ENCODE measurements around the gene PCMT1.

DNA sequence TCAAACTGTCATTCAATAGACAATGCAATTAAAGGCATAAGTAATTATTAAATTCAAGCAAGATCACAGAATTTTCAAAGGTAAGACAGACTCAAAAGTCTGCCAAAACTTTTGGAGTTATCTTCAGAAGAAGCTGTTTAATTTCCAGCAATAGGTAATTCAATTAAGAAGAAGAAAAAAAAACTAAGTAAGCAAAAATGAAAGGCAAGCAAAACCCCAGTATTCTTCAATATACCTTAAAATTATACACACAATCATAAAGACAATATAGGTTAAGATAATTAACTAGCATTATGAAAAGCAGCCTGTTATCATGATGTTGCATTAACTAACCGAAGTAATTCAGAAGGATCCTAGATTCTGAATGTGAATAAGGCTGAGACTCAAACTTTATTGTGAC, 35.1 kb upstream of the PCMT1 start:
- TF ChIP-seq POLR2A (IDR thresholded peaks at IDR 0.05; ENCODE audit: low read depth, low read length): no peak
- no peak for TF ChIP-seq BHLHE40 (IDR thresholded peaks at IDR 0.05; ENCODE audit: low read depth, low read length)
- TF ChIP-seq, protein P1, sequence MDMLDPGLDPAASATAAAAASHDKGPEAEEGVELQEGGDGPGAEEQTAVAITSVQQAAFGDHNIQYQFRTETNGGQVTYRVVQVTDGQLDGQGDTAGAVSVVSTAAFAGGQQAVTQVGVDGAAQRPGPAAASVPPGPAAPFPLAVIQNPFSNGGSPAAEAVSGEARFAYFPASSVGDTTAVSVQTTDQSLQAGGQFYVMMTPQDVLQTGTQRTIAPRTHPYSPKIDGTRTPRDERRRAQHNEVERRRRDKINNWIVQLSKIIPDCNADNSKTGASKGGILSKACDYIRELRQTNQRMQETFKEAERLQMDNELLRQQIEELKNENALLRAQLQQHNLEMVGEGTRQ (IDR thresholded peaks at IDR 0.05; ENCODE audit: low read depth, low read length): no peak
- TF ChIP-seq, protein P2, sequence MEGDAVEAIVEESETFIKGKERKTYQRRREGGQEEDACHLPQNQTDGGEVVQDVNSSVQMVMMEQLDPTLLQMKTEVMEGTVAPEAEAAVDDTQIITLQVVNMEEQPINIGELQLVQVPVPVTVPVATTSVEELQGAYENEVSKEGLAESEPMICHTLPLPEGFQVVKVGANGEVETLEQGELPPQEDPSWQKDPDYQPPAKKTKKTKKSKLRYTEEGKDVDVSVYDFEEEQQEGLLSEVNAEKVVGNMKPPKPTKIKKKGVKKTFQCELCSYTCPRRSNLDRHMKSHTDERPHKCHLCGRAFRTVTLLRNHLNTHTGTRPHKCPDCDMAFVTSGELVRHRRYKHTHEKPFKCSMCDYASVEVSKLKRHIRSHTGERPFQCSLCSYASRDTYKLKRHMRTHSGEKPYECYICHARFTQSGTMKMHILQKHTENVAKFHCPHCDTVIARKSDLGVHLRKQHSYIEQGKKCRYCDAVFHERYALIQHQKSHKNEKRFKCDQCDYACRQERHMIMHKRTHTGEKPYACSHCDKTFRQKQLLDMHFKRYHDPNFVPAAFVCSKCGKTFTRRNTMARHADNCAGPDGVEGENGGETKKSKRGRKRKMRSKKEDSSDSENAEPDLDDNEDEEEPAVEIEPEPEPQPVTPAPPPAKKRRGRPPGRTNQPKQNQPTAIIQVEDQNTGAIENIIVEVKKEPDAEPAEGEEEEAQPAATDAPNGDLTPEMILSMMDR (conservative IDR thresholded peaks at IDR 0.05; ENCODE audit: low read depth, low read length): no peak
- TF ChIP-seq RFX5 (IDR thresholded peaks at IDR 0.05; ENCODE audit: low read depth, low read length): no peak
- TF ChIP-seq RCOR1 (IDR thresholded peaks at IDR 0.05; ENCODE audit: insufficient replicate concordance, low read length): no peak
- no peak for TF ChIP-seq CHD1 (IDR thresholded peaks at IDR 0.05; ENCODE audit: low read depth, low read length)
- no peak for TF ChIP-seq SMC3 (IDR thresholded peaks at IDR 0.05; ENCODE audit: low read depth, low read length)
- TF ChIP-seq RAD21 (IDR thresholded peaks at IDR 0.05; ENCODE audit: low read length): no peak
- no peak for TF ChIP-seq MAZ (IDR thresholded peaks at IDR 0.05; ENCODE audit: borderline replicate concordance, low read depth, low read length)
- TF ChIP-seq, protein P3, sequence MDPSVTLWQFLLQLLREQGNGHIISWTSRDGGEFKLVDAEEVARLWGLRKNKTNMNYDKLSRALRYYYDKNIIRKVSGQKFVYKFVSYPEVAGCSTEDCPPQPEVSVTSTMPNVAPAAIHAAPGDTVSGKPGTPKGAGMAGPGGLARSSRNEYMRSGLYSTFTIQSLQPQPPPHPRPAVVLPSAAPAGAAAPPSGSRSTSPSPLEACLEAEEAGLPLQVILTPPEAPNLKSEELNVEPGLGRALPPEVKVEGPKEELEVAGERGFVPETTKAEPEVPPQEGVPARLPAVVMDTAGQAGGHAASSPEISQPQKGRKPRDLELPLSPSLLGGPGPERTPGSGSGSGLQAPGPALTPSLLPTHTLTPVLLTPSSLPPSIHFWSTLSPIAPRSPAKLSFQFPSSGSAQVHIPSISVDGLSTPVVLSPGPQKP (IDR thresholded peaks at IDR 0.05; ENCODE audit: borderline replicate concordance, low read depth, low read length): no peak
